Measurements from ENCODE around the gene NCKAP5.

Gene NCKAP5

DNA sequence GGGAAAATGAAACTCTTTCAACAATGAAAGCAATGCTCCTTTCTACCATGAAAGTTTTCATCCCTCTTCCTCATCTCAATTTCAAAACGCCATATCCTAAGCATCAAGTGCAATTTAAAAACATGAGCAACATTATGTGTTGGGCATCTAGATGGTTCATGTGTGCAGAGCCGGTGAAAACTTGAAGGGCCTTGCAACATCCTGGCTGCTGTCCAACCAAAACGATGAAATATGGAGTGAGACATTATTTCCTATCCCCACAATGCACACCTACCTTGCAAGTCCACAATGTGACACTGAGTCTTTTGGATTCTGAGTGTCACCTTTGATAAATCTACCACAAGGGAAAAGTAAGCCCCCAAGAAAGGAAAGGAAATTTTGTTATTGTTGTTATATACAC, 110.0 kb downstream of the NCKAP5 start:
- DNase-seq (ENCODE audit: low spot score), result no peak

DNA sequence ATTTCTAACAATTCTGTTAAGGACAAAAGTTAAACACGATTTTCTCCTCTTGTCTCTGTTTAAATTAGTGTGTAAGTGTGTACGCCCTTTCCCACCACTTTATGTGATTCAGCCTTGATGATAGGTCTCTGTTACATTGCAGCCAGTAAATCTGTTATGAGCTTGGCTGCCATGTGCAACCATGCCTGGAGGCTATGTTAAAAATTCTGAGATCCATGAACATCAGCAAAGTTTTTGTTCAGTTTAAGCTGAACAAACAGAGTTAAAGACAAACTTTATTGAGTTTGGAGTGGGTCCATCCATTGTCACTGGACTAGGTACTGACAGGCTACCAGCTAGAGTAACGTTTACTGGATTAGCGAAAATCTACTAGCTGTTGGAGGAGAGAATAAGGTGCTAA, 110.4 kb downstream of the NCKAP5 start:
- no peak for DNase-seq (ENCODE audit: low spot score)

DNA sequence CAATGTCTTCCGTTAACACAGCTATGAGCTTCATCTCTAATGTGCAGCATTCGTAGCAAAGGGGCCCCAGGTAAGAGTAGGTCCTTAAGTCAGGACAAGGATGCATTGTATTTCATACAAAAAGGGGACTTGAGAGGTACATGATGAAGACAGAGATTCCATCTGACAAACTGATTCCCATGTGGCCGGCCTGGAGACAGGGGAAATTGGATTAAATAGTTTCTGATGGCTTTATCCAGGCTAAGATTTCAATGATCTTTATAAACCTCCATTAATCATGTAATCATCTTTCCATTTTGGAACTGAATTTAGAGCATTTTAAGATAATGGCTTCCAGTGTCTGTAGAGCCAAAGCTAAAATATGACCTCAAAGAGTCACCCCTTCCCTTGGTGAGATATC, 111.3 kb downstream of the NCKAP5 start:
- DNase-seq (ENCODE audit: low spot score), result no peak

DNA sequence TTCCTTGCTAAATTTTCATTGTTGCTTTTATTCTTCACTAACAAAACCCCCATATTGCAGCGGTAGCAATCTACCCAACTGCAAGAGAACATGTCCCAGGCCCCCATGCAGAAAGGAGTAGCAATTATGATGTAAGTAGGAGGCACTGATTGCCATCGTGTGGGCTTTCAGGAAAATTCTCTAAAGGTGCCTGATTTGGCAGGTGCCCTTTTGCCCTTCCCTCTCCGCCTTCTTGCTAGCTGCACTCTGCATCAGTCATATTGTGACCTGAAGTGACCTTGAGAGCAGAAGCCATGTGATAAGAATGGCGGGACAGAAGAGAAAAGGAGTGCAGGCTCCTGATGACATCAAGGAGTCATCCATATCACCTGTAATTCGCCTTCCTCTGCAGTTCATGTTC, 112.1 kb downstream of the NCKAP5 start:
- DNase-seq (ENCODE audit: low spot score), result no peak

DNA sequence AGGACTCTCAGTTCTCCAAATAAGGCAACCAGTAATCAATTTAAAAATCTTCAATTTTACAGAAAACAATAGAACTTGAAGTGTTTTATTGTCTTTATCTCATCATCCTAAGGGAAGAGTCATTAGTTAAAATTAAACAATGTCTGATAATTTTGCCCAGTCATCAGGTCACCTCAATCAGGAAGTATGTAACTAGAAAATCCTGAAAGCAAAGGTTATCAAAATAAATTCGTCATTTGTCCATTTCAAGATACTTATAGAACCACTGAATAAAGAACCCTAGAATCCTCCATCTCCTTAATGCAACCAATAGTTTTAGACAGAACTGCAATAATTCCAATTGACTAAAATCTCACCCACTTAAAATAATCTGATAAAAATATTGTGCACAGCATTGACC, 115.2 kb downstream of the NCKAP5 start:
- no peak for DNase-seq (ENCODE audit: low spot score)

DNA sequence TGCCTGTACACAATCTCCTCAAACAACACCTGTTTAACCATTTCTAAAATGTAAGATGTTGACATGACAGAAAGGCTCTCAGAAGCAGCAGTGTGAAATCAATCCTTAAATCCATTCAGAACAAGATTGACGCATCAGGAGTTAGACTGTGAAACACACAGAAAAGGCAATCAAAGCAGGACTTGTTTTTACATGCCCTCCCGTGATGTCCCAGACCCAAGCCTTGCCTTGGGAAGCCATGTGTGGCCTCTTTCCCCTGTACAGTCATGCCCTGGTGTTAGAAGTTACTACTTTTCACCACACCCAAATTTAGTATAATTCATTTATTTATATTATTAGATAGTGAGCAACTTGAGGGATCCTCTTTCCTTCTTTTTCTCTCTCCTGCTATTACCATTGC, 115.7 kb downstream of the NCKAP5 start:
- DNase-seq (ENCODE audit: low spot score), result no peak

DNA sequence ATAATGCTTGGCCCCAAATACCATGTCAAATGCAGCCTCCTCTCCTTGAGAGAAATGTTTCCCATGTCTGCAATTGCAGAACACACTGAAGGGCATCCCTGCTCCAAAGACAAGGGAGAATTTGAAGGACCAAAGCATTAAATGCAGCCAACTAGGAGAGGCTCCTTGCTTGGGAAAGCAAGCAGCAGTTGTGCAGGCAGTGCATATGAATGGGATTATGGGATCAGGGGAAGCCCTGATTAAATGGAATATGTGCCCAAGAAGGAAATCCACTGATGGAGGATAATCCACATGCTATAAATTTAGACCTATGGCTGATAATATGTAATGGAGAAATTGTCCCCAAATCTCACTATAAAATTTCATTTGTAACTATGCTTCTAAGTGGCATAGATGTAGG, 116.1 kb downstream of the NCKAP5 start:
- no peak for DNase-seq (ENCODE audit: low spot score)

DNA sequence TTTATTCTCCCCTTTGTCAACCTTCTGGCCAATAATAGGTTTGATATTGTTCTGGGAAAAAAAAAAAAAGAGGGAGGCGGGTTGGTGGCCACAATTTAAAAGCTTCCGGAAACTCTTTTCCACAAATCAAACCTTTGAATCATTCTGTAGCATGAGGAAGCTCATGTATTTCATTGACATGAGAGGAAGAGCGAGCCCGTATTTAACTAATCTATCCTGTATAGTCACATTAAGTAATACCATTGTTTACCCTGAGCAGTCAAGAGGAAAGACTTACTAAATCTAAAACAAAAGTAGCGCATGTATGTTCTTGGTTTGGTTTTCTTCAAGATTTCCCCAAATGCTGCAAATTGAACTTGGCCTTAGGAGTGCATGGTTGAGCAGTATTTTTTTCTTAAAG, 120.1 kb downstream of the NCKAP5 start:
- no peak for DNase-seq (ENCODE audit: low spot score)

DNA sequence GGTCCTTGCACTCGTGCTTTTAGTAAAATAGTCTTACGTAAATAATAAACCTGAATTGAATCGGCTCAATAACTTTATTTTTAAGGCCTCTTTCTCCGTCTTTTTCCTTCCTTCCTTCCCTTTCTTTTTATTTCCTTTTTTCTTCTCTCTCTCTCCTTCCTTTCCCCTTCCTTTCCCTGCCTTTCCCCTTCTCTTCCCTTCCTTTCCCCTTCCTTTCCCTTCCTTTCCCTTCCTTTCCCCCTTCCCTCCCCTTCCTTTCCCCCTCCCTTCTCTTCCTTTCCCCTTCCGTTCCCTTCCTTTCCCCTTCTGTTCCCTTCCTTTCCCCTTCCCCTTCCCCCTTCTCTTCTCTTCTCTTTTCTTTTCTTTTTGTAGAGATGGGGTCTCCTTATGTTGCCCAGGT, 121.0 kb downstream of the NCKAP5 start:
- DNase-seq (ENCODE audit: low spot score), result no peak

DNA sequence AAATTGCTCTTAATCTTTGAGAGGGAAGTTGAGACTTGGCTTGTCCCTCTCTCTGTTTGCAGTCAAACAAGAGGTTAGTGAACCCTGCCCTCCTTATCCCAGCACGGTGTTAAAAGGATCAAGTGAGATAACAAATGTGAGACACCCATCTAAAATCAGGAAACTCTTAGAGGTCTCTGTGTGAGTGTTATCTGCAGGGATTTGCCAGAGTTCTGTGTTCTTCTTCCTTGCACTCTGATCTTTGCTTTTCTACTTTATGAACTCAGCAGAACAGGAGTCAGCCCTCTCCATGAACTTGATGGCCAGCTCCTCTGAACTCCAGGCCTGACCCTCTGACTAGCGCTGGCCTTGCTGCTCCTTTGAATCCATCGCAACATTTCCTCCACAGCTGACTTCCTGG, 123.8 kb downstream of the NCKAP5 start:
- DNase-seq (ENCODE audit: low spot score), result no peak

DNA sequence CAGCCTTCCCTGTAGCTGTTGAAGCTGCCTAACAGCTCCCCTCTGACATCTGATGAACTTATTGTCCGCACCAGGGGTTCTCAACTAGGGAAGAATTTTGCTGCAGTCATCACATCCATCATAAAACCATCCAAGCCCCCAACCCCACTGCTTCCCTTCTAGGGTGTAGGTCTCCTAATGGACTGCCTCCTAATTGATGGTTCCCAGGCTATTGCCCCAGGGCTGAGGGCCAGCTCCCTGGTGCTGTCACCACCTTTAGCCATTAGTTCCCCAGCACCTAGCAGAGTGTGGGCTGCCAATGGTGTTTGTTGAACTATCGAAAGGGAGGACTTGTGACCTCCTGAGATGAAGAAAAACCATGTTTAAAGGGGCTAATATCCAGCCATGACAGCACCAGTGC, 125.9 kb downstream of the NCKAP5 start:
- no peak for DNase-seq (ENCODE audit: low spot score)

DNA sequence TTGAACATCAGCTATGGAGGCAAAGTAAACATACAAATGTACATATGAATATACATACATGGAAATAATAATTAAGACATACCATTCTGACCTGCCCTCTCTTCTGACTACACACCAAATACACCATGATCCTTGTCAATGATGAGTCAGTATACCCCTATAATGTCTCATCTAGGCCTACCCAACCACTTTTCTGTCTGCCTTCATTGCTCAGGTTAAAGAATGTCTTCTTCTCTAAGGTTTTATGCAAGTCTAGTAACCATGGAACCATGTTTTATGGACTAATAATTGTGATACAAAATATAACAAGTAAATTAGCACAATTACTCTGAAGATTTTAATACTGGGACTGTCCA, 128.7 kb downstream of the NCKAP5 start:
- DNase-seq (ENCODE audit: low spot score), result no peak

DNA sequence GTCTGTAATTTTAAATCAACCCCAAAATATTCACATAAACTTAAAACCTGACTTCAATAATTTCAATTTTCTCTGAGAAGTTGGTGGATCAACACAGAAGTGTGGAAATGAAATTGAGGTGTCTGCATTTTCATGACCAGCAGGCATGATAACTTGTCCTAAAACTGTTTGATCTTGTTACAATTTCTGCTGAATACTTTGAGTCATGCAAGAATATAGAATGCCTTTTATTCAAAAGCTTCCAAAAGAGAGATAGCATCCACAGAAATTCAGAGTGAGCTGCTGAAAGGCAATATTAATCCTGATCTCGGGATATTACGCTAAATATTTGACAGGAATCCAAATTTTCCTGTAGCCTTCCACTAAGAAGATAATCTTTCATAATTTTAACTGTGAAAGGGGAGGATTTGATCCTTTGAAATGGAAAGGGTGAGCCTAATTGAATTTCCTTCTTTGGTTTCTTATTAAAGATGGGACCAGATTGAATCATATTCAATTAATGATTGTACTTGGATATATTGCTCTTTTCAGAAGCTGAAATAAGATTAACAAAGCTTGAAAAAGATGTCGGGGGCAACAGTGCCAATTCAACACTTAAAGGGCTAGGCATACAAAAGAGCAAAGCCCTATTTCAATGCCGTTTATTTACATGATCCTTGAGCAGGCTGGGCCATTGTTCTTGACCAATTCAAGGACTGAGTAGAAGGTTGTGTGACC, 129.3 kb downstream of the NCKAP5 start:
- DNase-seq (ENCODE audit: low spot score), result no peak

DNA sequence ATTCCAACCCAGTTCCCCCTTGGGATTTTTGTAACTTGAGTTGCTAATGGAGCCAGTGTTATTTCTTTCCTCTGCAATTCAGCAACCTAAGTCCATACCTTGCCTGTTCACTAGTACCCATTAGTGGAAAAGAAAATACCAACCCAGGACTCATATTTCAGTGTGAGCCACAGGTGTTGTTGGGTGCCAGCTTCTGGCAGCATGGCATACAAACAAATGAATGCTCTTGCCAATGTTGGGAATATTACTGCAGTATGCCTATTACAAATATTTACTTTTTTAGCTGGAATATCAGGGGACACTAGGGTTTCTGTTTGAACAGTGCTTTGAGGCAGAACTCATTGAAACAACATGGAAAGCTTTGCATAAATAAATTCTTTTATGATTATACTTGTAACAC, 130.2 kb downstream of the NCKAP5 start:
- DNase-seq (ENCODE audit: low spot score), result no peak

DNA sequence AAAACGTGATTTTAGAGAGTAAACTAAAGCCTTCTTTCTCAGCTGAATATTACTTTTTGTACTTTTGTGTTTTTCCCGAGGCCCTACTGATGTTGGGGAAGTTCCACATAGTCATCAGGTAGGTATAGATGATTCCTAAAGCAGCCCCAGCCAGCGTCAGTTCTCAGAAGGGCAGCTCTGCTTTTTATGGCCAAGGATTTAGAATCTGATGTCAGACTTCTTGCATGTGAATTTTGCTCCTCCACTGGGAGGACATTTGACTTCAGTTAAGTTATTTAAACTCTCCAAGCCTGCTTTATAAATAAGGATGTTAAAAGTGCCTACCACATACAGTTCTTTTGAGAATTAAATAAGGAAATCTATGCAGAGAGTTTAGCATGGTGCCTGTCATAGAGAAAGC, 130.8 kb downstream of the NCKAP5 start:
- no peak for DNase-seq (ENCODE audit: low spot score)

DNA sequence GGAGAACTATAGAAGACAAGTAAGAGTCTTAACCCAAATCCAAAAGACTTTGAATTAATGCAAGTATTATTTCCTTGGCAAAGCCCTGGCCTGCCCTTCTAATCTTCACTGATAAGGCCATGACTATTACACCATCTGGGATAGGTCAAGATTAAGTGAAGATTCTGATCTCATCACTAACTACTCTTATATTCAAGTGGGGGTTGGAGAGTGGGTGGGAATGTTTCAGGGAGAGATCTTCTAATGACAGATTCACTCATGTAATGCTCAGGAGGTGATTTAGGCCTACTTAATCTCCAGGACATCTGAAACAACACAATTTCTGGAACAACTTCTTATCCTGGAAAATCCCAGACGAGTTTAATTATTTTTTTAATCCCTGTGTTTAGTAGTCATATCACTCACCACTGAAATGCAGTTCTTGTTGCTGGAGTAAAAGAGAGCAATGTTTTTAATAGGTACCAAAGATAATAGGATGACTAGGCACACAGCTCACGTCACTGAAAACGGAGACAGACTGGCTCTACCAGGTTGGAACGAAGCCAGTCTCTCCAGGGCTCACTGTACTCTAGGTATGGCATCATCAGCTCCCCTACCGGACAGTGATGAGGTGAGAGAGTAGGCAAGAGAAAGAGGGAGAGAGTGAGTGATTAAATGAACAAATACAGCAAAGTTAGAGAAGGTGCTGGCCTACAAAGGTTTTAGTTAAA, 133.1 kb downstream of the NCKAP5 start:
- no peak for DNase-seq (ENCODE audit: low spot score)

DNA sequence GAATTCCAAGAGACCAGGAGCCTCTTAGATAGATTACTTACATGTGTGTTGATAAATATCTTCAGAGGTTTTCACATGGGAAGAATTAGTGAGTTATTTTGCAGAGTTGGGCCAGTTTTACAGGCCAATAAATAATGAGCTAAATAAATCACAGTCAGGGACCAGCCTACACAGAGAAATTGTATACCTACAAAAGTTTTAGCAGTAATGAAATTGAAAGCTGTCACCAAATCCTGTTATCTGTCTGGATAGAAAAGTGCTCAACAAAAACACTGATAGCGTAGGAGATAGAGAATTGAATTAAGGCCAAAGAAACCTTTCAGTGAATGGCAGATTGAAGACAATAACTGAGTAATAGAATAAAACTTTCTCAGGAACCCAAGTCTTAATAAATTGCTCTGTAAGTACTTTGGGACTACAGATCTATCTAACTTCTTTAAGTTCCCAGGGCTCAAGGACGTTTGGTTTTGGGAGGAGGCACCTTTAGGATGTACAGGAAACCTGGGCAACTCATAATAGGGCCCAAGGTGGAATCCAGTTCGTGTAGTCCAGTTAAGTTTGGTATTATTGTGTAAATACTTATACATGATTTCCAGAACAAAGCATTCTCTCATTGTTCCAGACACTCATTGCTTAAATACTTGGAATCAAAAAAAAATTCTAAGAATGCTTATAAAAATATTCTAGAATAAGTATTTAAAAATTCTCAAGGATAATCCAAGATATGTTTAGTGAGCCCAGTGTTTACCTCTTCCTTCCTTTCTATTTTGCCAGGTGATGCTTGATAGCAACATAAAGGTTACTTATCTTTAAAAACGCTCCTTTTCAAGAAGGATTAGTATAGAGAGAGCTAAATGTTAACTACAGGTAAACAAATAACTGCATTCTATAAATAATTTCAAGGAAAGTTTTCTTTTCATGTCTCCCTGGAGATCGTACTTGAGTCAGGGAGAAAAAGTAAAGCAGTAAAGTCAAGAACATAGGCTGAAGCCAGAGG, 134.5 kb downstream of the NCKAP5 start:
- DNase-seq (ENCODE audit: low spot score), result no peak

DNA sequence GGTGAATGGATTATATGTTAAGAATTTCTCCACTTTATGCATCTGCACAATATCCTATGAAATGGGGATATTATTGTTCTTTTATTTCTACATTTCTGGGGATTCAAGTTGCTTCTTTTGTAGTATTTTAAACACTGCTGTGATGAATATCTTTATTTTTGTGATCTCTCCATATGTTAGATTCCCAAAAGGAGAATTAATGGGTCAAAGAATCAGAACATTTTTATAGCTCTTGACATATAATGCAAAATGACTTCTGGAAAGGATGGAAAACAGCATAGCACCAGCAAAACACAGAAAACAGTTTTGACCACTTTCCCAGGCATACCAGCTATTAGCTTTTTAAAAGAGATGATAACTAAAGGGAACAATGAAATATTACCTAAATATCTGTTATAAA, 135.5 kb downstream of the NCKAP5 start:
- no peak for DNase-seq (ENCODE audit: low spot score)

DNA sequence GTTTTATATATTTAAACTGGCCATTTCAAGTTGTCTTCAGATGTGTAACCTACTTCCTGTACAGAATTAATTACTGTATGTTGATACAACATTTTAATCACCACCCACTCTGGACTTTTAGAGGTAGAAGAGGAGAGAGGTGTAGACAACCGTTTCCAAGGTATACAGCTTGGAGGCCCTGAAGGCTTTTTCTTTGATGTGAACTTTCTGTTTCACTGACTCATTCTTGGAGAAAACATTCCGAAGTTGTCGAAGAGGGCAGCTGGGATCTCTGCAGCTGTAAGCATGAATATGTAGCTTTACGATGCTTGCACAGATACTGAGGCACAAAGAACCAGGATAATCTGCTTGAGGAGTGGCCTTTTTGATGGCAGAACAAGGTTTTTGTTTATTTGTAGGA, 137.0 kb downstream of the NCKAP5 start:
- DNase-seq (ENCODE audit: low spot score), result no peak

DNA sequence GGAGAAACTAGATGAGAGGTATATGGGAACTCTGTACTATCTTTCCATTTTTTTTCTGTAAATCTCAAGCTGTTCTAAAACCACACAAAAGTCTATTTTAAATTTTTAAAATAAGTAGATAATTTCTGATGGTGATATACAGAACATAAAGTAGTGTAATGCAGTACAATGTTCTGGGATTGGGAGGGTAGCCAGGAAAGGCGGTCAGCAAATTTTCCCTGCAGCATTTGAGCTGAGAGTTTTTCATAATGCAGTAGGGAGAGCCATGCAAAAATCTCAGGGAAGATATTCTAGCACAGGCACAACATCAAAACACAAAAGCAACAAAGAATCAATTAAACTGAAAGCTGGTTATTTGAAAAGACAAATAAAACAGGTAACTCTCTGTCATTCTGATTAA, 141.5 kb downstream of the NCKAP5 start:
- DNase-seq (ENCODE audit: low spot score), result no peak

DNA sequence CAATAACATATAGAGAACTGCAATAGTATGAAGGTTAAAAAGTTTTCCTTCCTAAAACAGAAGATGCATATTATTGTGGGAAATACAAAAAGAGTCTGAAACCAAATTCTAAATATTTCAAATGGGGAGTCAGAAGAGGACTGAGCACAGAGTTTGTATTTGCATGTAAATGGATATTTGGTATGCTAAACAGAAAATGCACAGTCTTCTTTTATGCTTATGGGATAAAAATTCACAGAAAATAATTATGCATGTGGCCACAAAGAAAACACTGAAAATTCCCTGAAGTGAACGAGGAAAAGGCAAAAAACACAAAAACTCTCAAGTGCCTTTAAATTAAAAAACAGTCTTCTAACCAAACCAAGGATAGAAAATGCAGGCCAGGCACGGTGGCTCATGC, 142.7 kb downstream of the NCKAP5 start:
- no peak for DNase-seq (ENCODE audit: low spot score)

DNA sequence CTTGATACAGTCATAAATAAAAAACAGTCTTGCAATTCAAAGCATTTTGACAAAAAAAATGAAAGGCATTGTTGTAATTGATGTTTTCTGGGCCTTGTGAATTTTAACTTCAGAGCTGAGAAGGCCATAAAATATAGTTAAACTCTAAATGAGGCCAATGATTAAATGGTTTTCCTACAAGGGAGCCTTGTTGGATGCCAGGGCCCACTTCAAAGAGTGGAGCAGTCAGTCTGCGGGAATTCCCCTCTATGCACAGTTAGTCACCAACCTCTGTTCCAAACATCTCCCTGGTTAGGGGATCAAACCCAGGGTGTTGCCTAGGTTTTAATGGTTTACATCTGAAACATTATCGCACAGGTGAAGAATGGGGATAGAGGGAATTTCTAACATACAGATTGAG, 143.4 kb downstream of the NCKAP5 start:
- no peak for DNase-seq (ENCODE audit: low spot score)

DNA sequence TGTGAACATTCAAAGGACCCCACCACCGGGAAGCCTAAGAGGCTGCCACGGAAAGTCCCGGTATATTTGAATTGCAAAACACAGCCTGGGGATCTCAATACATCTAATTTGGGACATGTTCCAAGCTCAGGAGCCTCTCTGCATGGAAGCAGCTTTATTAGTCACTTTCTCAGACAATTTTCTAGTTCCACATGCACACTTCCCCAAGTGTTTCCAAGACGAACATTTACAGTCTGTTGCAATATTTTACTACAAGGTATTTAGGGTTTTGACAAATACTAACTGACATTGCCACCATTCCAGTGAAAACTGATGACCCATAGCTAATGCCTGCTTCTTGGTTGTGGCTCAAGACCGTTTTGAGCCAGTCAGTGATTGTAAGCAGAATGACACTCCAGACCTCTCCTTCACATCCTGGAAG, 145.3 kb downstream of the NCKAP5 start:
- DNase-seq (ENCODE audit: low spot score), result no peak
